HUDEP-2 (cell line): ENCODE data around the gene TENM4.

Experiments
- DNase-seq, 76 experiments: peaks; one replicate each; lab custom pipeline; 2025; ENCODE audit not compliant: unreplicated experiment in 76 of 76; lab: John Stamatoyannopoulos, UW

Gene TENM4

DNA sequence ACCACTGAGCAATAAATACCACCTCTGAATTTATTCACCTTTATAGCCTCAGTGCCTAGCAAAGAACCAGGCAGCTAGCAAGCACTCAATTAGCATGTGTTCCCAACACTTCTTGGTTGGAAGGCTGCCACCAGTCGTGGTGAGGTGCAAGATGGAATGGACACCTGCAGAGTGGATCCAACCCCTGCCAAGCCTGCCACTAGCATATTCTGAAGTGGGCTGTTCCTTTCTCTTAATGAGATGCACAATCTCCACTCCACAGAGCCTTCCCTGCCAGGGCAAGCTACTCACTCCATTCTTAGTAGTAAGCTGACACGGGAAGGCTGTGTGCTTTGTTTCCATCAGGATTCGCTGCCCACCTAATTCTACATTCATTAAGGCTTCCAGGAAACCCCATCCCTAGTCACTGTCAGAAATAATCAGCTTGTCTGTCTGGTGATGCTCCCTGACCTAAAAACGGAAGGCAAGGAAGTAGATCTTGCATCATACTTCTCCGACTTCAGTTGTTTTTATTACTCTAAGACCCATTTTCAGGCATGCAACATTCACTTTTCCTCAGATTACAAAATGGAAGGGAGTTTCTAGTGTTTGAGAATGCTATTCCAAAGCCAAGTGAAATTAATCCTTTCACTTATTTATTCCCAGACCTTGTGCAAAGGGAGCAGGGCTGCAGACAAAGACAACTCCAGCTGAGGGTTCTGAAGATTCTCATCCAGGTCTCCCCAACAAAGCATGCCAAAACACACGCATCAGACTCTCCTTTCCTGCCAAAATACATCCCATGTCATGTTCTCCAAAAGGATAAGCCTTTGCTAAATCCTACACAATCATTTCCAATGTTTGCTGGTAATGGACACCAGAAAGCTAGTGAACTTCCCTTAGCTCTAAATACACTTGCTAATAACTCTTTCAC, 128.0 kb downstream of the TENM4 start:
- DNase-seq = no peak

DNA sequence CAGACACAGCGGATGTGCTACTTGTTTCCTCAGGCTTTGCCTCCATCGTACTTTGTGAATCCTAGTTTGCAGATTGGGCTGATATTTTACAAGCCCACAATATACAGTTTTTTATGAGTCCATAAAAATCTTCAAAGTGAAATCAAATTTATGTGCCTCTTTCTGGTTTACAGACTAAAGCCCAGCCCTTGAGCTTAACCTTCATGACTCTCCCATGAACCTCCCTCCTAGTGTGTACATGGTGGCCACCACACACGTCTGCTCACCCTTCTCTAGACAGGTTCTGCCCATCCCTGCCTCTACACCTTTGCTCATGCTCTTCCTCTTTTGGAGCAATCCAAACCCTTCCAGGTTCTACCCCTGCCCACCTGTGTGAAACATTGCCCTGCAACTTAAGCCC, 129.4 kb downstream of the TENM4 start:
- DNase-seq = no peak

DNA sequence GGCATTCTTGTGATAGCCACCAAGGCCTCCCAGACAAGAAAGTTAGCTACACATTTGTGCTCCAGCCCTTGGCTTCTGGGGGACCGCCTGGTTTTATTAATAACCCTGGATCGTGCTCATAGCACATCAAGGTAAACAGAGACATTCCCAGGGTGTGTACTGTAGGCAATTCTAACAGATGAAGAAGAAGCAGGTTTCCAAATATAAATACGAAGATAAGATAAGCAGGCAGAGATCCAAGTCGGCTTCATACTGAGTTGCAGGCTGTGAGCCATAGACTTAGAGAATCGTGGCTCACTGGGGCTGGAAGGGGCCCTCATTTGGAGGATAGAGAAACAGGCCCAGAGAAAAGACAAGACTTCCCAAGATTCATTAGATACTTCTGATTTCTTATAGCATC, 131.4 kb downstream of the TENM4 start:
- DNase-seq = no peak

DNA sequence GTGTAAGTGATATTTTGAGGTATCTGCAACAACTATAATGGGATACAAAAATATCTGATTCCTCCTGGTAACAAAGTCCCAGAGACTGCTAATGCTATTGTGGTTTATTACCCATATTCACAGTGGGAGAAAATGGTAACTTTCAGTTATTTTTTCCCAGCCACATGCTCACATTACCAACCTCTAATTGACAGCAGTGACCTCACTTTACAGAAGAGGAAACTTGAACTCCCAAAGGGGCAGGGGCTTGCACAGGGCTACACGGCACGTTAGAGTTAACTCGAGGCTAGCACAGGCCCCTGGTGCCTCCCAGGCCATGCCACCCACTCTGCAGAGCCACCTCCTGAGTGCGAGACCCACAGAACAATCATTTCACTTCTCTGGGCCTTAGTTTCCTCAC, 132.4 kb downstream of the TENM4 start:
- DNase-seq = no peak

DNA sequence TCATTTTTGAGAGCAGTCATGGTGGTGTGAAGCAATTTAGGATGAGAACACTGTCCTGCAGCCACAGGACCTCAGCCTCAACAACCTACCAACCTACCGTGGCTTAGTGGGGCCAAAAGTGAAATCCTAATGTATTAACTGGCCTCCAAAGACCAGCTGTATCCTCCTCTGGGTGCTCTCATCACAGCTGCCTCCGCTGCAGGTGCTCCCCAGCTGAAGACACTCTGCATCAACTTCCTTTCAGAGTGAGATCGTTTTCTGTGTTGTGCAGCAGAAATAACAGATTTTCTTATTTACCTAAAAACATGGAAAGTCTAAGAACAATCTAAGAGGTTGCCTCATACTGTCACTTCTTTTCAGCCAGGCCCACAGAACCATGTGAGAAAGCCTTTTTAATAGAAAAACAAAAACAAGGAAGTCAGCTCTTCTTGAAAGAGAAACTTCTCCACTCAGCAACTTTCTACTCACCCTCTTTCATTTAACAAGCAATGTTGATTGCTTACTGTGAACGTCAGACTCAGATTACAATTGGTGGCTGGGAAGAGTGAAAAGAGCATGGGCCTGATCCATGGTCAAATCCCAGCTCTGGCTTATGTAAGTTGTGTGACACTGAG, 136.1 kb downstream of the TENM4 start:
- DNase-seq = no peak

DNA sequence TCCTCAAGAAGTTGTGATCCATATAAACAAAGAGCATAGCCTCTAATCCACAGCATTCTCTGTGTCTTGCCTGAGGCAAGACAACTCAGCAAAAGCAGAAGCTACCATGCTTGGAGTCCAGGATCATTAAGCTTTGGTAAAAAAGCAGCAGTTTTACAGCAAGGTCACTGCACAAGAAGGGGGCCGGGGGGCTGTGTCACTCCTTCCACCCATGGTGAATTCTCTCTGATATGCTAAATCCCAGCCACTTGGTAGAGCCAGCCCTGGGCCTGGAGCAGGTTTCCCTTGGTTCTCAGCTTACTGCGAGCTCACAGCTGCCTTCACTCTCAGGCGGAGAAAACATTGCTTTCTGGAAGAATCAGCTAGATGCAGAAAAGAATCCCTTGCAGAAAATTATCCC, 144.7 kb downstream of the TENM4 start:
- DNase-seq = no peak

DNA sequence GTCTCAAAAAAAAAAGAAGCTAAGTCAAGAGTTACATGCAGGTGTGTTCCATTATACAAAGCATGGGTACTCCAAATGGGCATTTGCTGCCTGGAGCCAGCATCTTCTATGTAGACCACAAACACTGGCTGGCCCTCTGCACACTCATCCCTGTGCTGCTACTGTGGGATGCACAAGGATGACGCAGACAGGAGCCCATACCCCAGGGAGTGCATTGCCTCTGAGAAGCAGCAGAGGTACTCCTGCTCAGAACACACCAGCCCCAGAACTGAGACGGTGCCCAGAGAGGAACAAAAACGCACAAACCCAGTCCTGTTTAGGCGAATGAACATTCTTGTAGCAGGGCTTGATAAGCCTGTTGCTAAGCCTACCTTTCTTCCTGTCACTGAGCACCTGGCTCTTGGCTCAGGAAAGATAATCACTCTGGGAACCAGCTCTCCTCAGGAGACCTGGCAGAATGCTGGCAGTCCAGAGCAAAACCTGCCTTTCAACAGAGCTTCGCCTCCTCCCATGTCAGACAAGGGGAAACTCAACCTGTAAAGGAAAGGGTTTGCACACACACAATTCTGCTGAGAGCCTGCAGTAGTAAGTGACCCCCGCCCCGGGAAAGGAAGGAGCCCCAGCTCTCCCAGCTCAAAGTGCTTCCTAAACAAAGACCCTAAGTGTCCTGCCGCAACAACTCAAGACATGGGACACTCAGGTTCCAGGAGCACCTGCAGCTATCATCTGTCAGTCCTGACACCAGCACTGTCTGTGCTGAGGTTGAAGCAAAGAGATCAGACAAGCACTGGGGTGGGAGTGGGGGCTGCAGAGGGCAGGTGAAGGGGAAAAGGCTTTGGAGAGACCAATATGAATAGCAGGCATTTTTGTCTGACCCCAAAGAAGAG, 145.7 kb downstream of the TENM4 start:
- no peak for DNase-seq

DNA sequence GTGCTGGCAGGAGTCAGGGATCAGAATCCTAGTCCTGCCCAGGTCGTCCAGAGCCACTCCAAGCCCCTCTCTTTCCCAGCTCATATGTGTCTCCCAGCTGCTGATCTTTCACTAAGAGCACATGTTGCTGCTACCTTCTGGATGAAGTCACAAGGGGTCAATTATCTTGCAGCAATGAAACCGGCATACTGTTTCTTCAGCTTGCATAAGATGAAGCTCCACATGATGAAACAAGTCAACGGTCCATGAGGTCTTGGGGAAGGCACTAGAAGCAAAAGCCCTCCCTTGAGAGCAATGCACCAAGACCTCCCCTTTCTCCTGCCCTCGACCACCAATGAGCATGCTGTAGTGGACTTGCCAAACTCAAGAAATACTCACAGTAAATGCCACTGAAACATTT, 148.9 kb downstream of the TENM4 start:
- DNase-seq = no peak

DNA sequence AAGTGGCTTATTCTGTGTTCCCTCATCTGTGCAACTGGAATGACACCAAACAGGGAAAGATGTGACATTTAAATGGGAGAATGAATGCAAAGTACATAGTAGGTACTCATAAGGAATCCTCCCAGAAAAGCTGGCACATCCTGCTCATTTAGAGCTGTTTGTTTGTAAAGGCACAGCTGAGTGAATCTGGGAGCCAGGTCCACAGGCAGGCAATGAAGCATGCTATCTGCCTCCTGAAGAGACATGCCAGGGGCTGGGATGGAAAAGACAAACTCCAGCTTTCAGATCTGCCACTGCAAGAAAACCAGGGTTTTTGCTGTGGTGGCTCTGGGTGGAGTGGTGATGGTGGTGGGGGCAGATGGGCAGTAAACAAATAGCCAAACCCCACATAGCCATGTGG, 150.1 kb downstream of the TENM4 start:
- no peak for DNase-seq

DNA sequence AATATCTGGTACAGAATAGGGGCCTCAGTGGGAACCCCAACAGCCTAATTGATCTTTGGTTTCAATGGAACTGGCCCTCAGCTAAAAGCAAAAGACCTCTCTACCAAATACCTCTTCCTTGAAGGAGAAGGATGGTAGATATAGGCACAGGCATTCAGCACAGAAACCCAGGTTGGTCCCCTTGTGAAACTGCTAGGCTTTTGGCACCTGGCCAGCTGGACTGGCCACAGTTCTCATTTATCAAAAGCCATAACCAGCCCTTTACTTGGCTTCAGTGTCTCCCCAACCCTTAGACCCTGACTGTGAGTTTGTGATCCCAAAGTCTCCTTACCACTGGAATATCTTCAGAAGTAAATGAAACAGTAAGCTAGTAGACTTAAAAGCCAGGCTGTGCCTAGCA, 152.9 kb downstream of the TENM4 start:
- no peak for DNase-seq

DNA sequence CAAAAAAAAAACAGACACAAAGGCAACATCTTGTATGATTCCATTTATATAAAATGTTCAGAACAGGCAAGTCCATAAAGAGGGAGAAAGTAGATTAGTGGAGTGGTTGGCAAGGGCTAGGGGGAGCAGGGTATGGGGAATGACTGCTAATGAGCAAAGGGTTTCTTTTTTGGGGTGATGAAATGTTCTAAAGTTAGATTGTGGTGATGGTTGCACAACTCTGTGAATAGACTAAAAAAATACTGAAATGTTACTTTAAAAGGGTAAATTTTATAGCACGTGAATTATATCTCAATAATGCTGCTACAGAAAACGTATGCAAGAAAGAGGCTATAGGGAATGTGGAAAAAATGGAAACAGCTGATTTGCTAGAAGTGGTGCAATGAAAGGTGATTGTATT, 155.1 kb downstream of the TENM4 start:
- no peak for DNase-seq

DNA sequence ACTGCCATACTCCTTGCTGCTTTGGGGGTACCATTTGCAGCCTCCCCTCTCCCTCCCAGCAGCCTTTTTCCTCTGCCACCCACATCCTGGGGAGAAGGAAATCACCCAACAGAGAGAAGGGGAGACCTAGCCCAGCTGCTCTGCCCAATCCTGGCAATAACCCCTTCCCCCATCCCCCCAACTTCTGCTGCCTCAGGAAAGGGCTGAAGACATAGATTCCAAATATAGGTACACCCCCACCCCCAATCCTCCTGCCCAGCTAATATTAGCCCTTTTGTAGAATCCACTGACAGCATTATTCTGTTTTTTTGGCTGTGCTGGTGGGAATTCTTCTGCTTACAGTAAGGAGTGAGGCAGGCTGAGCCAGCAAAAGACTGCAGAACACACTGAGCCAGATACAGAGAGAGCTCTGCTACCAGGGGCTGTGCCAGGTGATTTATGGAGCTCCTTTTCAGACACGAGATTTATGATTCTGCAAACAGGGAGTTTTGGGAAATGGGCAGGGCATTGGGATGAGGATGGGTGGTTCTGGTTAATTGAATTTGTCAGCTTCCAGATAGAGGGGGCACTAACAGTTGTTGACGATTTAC, 164.0 kb downstream of the TENM4 start:
- no peak for DNase-seq

DNA sequence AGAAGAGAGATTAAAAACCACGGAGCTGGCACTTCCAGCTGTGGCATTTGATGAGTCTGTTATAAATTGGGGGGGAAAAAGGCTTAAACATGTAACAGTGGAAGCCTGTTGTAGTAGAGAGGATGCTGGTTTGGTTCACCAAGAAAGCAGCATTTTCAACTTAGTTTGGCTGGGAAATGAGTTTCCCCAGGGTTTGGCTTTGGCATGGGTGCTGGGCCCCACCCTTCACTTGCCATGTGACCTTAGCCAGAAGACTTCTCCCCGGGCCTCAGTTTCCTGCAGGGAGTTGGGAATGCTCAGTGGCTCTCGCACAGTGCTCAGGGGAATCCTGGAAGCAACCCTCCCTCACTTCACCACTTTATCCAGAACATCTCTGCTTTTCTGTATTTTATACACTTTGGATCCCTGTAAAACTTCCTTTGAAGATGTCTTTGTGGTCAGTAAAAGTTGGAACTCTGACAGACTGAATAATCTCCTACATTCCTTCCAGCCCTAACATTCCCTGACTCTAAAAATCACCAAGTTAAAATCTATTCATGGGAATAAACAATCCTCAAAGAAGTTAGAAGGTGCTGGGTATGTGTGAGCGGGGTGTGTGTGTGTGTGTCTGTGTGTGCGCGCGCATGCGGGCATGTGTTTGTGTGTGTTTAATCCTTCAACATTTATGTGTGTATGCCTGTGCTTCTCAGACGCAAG, 166.0 kb downstream of the TENM4 start:
- no peak for DNase-seq

DNA sequence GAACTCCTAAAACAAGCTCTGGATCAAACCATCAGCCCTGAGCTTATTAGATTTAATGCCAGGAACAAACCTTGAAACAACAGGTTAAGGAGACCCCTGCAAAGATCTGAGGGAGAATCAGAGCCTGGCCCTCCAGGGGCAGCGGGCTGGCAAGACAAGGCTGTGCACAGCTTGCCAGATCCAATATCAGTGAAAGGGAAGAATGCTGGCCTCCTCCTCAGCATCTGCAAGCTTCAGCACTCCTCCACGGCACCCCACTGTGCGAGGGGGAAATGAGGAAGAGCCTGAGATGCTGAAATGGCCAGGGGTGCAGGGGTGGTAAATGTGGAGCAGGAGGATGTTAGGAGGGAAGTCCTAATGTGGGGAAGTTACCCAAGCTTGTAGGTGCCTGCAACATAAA, 167.0 kb downstream of the TENM4 start:
- no peak for DNase-seq

DNA sequence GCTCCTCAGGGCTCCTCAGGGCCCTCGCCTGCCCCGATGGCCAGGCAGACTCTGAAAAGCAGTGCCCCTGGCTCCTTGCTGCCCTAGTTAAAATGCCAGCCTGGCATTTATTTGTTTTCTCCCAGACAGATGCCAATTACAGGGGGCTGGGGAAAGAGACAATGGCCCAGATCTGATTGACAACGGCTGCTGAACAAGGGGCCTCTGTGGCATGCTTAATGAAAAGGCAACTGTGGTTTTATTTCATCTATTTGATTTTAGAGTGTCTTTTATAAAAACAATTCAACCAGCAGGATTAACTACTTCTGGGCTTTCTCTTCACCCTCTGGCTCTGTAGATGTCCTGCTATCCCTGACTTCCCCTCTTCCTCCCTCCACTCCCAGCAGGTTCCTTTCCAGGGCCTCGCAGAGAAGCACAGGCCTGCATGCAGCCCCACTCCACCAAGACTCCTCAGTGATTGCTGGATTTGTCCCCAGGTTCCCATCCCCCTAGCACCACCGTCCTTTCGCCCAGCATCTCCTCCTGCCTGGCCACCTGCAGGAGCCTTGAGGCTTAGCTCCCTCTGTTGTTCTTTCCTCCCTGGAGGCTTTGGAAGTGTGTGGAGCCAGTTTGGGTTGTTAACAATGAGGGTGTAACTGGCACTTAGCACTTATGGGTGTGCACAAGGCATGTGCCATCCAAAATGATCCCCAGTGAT, 171.1 kb downstream of the TENM4 start:
- DNase-seq = no peak

DNA sequence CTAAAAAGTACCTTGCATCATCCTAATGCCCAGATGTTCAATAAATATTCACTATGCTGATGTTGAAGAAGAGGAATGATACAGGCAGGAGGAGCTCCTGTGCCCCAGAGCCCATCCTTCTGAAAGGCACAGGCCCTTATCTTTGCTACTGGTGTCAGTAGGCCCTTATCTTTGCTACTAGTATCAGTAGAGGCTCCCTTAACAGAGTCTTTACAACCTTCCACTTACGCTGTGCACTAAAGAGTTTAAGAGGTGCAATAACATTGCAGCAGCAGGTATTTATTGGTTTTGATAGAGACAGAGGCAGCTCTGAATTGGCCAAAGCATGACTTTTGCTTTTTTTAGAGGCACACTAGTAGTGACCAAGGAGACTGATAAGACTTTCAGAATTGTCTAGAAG, 174.4 kb downstream of the TENM4 start:
- DNase-seq = no peak

DNA sequence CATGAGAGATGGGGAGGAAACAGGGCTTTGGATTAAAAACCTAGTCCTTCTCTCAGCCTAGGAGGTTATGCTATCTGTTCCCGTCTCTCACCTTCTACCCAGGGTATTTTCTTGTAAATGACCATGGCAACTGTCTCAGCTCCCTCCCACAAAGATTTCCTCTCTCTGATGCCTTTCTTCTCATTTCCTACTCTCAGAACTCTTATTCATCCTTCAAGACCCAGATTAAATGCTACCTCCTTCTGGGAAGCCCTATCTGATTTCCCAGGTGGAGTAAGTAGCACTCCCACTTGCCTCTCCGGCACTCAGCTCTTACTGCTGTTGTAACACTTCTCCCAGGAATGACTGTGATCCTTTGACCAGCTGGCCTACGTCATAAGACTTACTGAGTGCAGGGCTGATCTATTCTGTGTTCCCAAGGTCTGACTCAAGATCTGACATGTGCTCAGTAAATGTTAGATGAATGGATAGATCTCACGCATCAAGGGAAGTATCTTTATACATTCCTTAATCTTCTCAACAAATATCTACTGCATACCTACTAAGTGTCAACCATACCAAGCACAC, 175.0 kb downstream of the TENM4 start:
- no peak for DNase-seq

DNA sequence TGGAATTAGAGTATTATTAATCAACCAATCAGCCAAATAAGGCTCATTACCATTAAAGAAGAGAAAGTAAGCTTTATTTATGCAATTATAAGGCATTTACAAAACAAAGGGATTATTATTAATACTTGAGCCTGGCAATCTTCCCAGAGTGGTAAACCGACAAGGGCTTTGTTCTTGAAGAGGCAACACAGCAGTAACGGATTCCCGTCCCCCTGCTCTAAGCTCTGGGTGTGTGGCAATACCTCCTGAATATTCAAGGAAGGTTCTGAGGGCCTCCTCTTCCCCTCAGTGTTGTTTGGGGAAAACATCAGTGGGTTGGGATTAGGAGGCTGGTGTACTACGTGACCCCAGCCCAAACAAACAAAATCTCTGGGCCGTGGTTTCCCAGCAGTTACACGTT, 176.5 kb downstream of the TENM4 start:
- no peak for DNase-seq

DNA sequence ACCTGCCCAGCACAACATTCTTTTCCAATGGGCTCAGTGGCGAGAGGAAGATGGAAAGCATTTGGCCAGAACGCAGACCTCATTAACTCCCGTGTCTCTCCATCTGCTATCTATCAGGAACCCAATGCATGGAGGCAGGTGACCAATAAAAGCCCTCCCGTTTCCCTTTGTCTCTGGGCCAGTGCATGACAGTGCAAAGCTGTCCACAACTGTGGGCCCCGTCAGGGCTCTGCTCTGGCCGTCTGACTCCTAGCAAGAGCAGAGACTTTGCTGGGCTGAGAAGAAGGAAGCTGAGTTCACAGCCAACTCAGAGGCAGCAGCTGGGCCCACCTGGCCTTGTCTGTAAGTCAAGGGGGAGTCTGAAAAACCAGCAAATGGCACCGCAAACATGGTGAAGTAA, 177.8 kb downstream of the TENM4 start:
- DNase-seq = no peak

DNA sequence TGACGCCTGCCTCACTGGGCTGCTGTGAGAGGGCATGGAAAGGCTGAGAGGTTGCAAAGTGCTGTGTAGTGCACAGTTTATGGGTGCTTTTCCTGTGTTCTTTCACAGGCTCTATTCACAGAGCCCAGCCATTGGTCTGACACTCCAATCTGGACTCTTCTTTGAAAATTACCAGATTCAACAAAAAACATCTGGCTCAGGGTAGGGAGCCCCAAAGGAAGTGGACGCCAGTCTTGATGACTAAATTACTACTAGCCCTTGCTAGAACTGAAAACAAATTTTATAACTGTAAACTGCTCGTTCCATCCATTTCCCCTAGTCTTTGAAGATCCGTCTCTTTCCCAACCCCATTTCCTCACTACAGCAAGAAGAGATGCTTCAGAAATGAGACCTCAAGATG, 178.6 kb downstream of the TENM4 start:
- no peak for DNase-seq
